ENCODE data around the gene EIF1. TPM values are rescaled to one million over a fixed set of nuclear protein-coding genes. Genes with fewer than 3 reads are reported as not detected.

EIF1 gene
- total and polyA plus RNA-seq, 2 of the 8 experiments (the other 6 are each of a cell fraction or from before 2014, with no cell fraction given) = 175 to 539 TPM

DNA sequence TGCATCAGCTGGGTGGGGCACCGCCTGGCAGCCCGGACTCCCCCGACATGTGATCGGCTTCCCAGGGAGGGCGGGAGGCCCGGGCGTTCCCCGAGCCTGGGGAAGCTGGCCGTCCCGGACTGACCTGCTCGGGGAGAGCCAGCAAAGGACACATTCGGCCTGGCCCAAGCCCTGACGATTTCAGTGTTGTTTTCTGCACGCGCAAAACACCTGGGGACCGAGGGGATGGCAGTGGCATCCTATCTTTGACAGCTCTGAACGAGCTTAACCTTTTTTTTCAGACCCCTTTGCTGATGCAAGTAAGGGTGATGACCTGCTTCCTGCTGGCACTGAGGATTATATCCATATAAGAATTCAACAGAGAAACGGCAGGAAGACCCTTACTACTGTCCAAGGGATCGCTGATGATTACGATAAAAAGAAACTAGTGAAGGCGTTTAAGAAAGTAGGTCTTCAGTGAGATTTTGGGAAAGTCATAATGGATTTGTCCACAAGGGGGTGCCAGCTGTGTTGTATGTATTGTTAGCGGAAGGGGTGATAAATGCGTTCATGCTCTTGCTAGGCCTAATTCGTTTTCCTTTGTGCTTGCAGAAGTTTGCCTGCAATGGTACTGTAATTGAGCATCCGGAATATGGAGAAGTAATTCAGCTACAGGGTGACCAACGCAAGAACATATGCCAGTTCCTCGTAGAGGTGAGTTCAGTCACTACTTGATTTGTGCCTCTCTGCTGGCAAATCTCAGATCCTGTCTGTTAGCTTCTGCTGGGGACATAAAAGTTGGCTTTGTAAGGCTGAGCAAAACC, 1.0 kb downstream of the EIF1 start (continued):
- TF ChIP-seq POU5F1 (IDR thresholded peaks at IDR 0.05; ENCODE audit: low read depth, low read length) (no peak), SIX5 (IDR thresholded peaks at IDR 0.05; ENCODE audit: low read depth, low read length) (no peak; the same call in 1 of the 2 replicates), JUND (IDR thresholded peaks at IDR 0.05; ENCODE audit: low read length) (no peak), NANOG (IDR thresholded peaks at IDR 0.05; ENCODE audit: insufficient read depth, low read depth, low read length, poor library complexity, severe bottlenecking) (no peak), BRCA1 (IDR thresholded peaks at IDR 0.05; ENCODE audit: low read depth, low read length) (no peak), SIRT6 (IDR thresholded peaks at IDR 0.05; ENCODE audit: low read length) (no peak), MAFK (IDR thresholded peaks at IDR 0.05; ENCODE audit: low read depth, low read length) (no peak), SAP30 (IDR thresholded peaks at IDR 0.05; ENCODE audit: insufficient read depth, insufficient replicate concordance, low read length) (peak; percentile 91)
- TF ChIP-seq, protein P1, sequence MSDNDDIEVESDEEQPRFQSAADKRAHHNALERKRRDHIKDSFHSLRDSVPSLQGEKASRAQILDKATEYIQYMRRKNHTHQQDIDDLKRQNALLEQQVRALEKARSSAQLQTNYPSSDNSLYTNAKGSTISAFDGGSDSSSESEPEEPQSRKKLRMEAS (IDR thresholded peaks at IDR 0.05) = peak; percentile 83
- TF ChIP-seq, protein P2, sequence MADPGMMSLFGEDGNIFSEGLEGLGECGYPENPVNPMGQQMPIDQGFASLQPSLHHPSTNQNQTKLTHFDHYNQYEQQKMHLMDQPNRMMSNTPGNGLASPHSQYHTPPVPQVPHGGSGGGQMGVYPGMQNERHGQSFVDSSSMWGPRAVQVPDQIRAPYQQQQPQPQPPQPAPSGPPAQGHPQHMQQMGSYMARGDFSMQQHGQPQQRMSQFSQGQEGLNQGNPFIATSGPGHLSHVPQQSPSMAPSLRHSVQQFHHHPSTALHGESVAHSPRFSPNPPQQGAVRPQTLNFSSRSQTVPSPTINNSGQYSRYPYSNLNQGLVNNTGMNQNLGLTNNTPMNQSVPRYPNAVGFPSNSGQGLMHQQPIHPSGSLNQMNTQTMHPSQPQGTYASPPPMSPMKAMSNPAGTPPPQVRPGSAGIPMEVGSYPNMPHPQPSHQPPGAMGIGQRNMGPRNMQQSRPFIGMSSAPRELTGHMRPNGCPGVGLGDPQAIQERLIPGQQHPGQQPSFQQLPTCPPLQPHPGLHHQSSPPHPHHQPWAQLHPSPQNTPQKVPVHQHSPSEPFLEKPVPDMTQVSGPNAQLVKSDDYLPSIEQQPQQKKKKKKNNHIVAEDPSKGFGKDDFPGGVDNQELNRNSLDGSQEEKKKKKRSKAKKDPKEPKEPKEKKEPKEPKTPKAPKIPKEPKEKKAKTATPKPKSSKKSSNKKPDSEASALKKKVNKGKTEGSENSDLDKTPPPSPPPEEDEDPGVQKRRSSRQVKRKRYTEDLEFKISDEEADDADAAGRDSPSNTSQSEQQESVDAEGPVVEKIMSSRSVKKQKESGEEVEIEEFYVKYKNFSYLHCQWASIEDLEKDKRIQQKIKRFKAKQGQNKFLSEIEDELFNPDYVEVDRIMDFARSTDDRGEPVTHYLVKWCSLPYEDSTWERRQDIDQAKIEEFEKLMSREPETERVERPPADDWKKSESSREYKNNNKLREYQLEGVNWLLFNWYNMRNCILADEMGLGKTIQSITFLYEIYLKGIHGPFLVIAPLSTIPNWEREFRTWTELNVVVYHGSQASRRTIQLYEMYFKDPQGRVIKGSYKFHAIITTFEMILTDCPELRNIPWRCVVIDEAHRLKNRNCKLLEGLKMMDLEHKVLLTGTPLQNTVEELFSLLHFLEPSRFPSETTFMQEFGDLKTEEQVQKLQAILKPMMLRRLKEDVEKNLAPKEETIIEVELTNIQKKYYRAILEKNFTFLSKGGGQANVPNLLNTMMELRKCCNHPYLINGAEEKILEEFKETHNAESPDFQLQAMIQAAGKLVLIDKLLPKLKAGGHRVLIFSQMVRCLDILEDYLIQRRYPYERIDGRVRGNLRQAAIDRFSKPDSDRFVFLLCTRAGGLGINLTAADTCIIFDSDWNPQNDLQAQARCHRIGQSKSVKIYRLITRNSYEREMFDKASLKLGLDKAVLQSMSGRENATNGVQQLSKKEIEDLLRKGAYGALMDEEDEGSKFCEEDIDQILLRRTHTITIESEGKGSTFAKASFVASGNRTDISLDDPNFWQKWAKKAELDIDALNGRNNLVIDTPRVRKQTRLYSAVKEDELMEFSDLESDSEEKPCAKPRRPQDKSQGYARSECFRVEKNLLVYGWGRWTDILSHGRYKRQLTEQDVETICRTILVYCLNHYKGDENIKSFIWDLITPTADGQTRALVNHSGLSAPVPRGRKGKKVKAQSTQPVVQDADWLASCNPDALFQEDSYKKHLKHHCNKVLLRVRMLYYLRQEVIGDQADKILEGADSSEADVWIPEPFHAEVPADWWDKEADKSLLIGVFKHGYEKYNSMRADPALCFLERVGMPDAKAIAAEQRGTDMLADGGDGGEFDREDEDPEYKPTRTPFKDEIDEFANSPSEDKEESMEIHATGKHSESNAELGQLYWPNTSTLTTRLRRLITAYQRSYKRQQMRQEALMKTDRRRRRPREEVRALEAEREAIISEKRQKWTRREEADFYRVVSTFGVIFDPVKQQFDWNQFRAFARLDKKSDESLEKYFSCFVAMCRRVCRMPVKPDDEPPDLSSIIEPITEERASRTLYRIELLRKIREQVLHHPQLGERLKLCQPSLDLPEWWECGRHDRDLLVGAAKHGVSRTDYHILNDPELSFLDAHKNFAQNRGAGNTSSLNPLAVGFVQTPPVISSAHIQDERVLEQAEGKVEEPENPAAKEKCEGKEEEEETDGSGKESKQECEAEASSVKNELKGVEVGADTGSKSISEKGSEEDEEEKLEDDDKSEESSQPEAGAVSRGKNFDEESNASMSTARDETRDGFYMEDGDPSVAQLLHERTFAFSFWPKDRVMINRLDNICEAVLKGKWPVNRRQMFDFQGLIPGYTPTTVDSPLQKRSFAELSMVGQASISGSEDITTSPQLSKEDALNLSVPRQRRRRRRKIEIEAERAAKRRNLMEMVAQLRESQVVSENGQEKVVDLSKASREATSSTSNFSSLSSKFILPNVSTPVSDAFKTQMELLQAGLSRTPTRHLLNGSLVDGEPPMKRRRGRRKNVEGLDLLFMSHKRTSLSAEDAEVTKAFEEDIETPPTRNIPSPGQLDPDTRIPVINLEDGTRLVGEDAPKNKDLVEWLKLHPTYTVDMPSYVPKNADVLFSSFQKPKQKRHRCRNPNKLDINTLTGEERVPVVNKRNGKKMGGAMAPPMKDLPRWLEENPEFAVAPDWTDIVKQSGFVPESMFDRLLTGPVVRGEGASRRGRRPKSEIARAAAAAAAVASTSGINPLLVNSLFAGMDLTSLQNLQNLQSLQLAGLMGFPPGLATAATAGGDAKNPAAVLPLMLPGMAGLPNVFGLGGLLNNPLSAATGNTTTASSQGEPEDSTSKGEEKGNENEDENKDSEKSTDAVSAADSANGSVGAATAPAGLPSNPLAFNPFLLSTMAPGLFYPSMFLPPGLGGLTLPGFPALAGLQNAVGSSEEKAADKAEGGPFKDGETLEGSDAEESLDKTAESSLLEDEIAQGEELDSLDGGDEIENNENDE (IDR thresholded peaks at IDR 0.05; ENCODE audit: insufficient replicate concordance, low read length) = peak; percentile 23
